Adrenal gland (tissue), 5 donors: Measurements from ENCODE around the gene ZNF469.
"Not testable (repeated sequence)": the region's sequence is repeated elsewhere in the genome, so short reads cannot be mapped to it uniquely, and the experiment has no call there.

Source experiments
- CTCF ChIP-seq, 6 experiments: fragments of 450-650 bp in 4 of 6; fragments of 200-600 bp in 2 of 6; sonication (generic) in 1 of 6; IDR thresholded peaks; 1 replicate in 5 of 6; 2 replicates in 1 of 6; pipeline versions ENCODE4 v1.5.1 to v1.8.0; 2016 to 2021; ENCODE audit warnings: antibody characterized with exemption in 6 of 6, mild to moderate bottlenecking in 2 of 6, moderate library complexity in 1 of 6
- POLR2A ChIP-seq, 2 donors: fragments of 450-650 bp; IDR thresholded peaks; one replicate each; pipeline ENCODE4 v1.6.1; 2017; ENCODE audit warnings: antibody characterized with exemption in 2 of 2, mild to moderate bottlenecking in 2 of 2, moderate library complexity in 1 of 2
- donor health status: DM: no; HTN: no; CAD: no.

- not testable (repeated sequence) for TF ChIP-seq CTCF, POLR2A (IDR thresholded peaks at IDR 0.05)
Measured at GRCh38 chr16:88360401-88360800, 22.4 kb upstream of the ZNF469 start.
